ENCODE results near the gene ODC1. TPM values are rescaled to one million over a fixed set of nuclear protein-coding genes. Genes with fewer than 3 reads are reported as not detected.

The ODC1 gene
- total and polyA plus RNA-seq, 12 donors, result 6.4 to 204 (median 23.1) TPM

DNA sequence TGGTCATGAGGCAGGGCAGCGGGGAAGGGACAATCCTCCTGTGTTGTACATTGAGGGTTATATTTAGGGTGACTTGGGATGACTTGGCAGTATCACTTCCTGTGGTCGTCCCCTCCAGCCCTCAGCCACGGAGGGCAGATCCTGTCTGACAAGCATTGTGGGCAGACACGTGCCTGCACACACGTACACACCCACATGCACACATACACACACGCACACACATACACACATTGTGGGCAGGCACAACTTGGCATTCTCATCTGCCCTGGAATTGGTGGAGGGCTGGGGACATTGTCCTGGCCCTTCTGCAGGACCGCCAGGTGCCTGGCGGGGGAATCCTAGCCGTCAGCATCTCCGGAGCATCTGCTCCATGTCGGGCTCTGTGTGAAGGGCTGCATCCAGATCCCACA lies 47.6 kb downstream of the ODC1 start:
- Histone ChIP-seq H3K27me3 (no peaks in the 10 kb centered on the region), H3K4me1 (replicated peaks in 1 of 2) (peaks cover 16 to 36% of the 10 kb centered on the region in 2 donors), H3K36me3 (replicated peaks in 1 of 2) (no peaks in the 10 kb centered on the region), H3K9me3 (replicated peaks in 1 of 3) (no peaks in the 10 kb centered on the region), H3K4me3 (no peak overlapping the region), H3K27ac (peak overlapping the region in 3 of 5 donors; percentile 34 to 73 (median 67))
- WGBS, 4 donors, result 67 to 87% (median 75%) methylated on average over 3 to 11 of the region's 11 CpGs; no CpG with 5 or more reads in 1 of the 4 donors
- no peak for TF ChIP-seq POLR2A (IDR thresholded peaks at IDR 0.05)
- TF ChIP-seq, protein P1, sequence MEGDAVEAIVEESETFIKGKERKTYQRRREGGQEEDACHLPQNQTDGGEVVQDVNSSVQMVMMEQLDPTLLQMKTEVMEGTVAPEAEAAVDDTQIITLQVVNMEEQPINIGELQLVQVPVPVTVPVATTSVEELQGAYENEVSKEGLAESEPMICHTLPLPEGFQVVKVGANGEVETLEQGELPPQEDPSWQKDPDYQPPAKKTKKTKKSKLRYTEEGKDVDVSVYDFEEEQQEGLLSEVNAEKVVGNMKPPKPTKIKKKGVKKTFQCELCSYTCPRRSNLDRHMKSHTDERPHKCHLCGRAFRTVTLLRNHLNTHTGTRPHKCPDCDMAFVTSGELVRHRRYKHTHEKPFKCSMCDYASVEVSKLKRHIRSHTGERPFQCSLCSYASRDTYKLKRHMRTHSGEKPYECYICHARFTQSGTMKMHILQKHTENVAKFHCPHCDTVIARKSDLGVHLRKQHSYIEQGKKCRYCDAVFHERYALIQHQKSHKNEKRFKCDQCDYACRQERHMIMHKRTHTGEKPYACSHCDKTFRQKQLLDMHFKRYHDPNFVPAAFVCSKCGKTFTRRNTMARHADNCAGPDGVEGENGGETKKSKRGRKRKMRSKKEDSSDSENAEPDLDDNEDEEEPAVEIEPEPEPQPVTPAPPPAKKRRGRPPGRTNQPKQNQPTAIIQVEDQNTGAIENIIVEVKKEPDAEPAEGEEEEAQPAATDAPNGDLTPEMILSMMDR (IDR thresholded peaks at IDR 0.05), result no peak
- intact Hi-C loops (cut with DNase I), result loop anchor here in 1 of 2 donors (5.0 kb wide), 1 partner anchor 93 kb away; no protein-coding TSS in a partner anchor
- peak in 6 of 7 donors; percentile 47 to 69 (median 53) for DNase-seq

GRCh38 chr2:10400002-10400401 lies 48.1 kb downstream of the ODC1 start:
- Histone ChIP-seq H3K27ac (peak overlapping the region in 3 of 5 donors; percentile 34 to 73 (median 67)), H3K27me3 (no peaks in the 10 kb centered on the region), H3K4me3 (no peak overlapping the region), H3K4me1 (replicated peaks in 1 of 2) (peaks cover 11 to 30% of the 10 kb centered on the region in 2 donors), H3K9me3 (replicated peaks in 1 of 3) (no peaks in the 10 kb centered on the region), H3K36me3 (replicated peaks in 1 of 2) (no peaks in the 10 kb centered on the region)
- TF ChIP-seq, protein P1 (IDR thresholded peaks at IDR 0.05), result no peak
- no peak for TF ChIP-seq POLR2A (IDR thresholded peaks at IDR 0.05)
- WGBS, 4 donors, result 91 to 95% (median 92%) methylated on average over 4 to 14 of the region's 14 CpGs
- no peak for DNase-seq
- intact Hi-C loops (cut with DNase I), result loop anchor here in 1 of 2 donors (5.0 kb wide), 1 partner anchor 93 kb away; no protein-coding TSS in a partner anchor

GRCh38 chr2:10399358-10399757 lies 48.8 kb downstream of the ODC1 start:
- no peaks in the 10 kb centered on the region for H3K36me3 ChIP-seq (replicated peaks in 1 of 2)
- intact Hi-C loops (cut with DNase I), result no loop called here
- no peak for DNase-seq
- no peak overlapping the region for H3K4me3 ChIP-seq
- WGBS, 4 donors, result 81 to 91% (median 86%) methylated on average over 8 to 16 of the region's 16 CpGs
- peaks cover 7 to 24% of the 10 kb centered on the region in 2 donors for H3K4me1 ChIP-seq (replicated peaks in 1 of 2)
- no peaks in the 10 kb centered on the region for H3K27me3 ChIP-seq
- TF ChIP-seq, protein P1 (IDR thresholded peaks at IDR 0.05), result no peak
- no peak for TF ChIP-seq POLR2A (IDR thresholded peaks at IDR 0.05)
- H3K9me3 ChIP-seq (replicated peaks in 1 of 3), result no peaks in the 10 kb centered on the region
- peak overlapping the region in 1 of 5 donors; percentile 73 for H3K27ac ChIP-seq

- intact Hi-C loops (cut with DNase I), result no loop called here
- TF ChIP-seq POLR2A (IDR thresholded peaks at IDR 0.05), result no peak
- TF ChIP-seq, protein P1 (IDR thresholded peaks at IDR 0.05), result no peak
- Histone ChIP-seq H3K27ac (peak overlapping the region in 1 of 5 donors; percentile 52), H3K4me3 (no peak overlapping the region), H3K36me3 (replicated peaks in 1 of 2) (no peaks in the 10 kb centered on the region), H3K9me3 (replicated peaks in 1 of 3) (no peaks in the 10 kb centered on the region), H3K4me1 (replicated peaks in 1 of 2) (peaks cover 7 to 24% of the 10 kb centered on the region in 2 donors), H3K27me3 (no peaks in the 10 kb centered on the region)
- 67 to 79% (median 73%) methylated on average over 10 to 14 of the region's 14 CpGs for WGBS, 4 donors
- peak in 3 of 7 donors; percentile 39 to 54 (median 51) for DNase-seq
Measured at GRCh38 chr2:10398496-10398895, 49.6 kb downstream of the ODC1 start.
